NCI-H187 treated with DMSO at 0.1 percent for 48 hours (cell line): Measurements from ENCODE around the gene MINDY2.
"Not testable (repeated sequence)": the region's sequence is repeated elsewhere in the genome, so short reads cannot be mapped to it uniquely, and the experiment has no call there.

ENCODE experiments used
- DNase-seq: peaks from one replicate; lab custom pipeline; 2025; lab: John Stamatoyannopoulos, UW

Gene MINDY2

GRCh38 chr15:58833681-58834426, 62.8 kb downstream of the MINDY2 start:
- DNase-seq, result not testable (repeated sequence)

GRCh38 chr15:58839485-58839884, 68.4 kb downstream of the MINDY2 start:
- DNase-seq, result no peak

GRCh38 chr15:58840048-58840447, 68.9 kb downstream of the MINDY2 start:
- no peak for DNase-seq

- DNase-seq, result no peak
Observed at GRCh38 chr15:58842713-58843396, 71.8 kb downstream of the MINDY2 start.

GRCh38 chr15:58851205-58851604, 80.1 kb downstream of the MINDY2 start:
- DNase-seq, result not testable (repeated sequence)

GRCh38 chr15:58852347-58852746, 81.2 kb downstream of the MINDY2 start:
- DNase-seq, result no peak

- DNase-seq, result no peak
Observed at GRCh38 chr15:58854593-58854992, 83.5 kb downstream of the MINDY2 start.

- DNase-seq, result no peak
Observed at GRCh38 chr15:58856086-58856485, 85.0 kb downstream of the MINDY2 start.

- DNase-seq, result not testable (repeated sequence)
Observed at GRCh38 chr15:58856621-58857020, 85.5 kb downstream of the MINDY2 start.

GRCh38 chr15:58862326-58862725, 91.2 kb downstream of the MINDY2 start:
- DNase-seq, result no peak

GRCh38 chr15:58864602-58865424, 93.7 kb downstream of the MINDY2 start:
- DNase-seq, result no peak

- no peak for DNase-seq
Observed at GRCh38 chr15:58865425-58865880, 94.4 kb downstream of the MINDY2 start.

GRCh38 chr15:58867926-58868325, 96.8 kb downstream of the MINDY2 start:
- DNase-seq, result no peak

- no peak for DNase-seq
Observed at GRCh38 chr15:58870451-58870850, 99.3 kb downstream of the MINDY2 start.

GRCh38 chr15:58873267-58873666, 102.2 kb downstream of the MINDY2 start:
- no peak for DNase-seq

- no peak for DNase-seq
Observed at GRCh38 chr15:58875343-58875742, 104.2 kb downstream of the MINDY2 start.

- no peak for DNase-seq
Observed at GRCh38 chr15:58876306-58877106, 105.4 kb downstream of the MINDY2 start.

GRCh38 chr15:58877999-58878825, 107.1 kb downstream of the MINDY2 start:
- no peak for DNase-seq

GRCh38 chr15:58880320-58880719, 109.2 kb downstream of the MINDY2 start:
- DNase-seq, result no peak

- no peak for DNase-seq
Observed at GRCh38 chr15:58882243-58882642, 111.1 kb downstream of the MINDY2 start.

GRCh38 chr15:58883926-58884325, 112.8 kb downstream of the MINDY2 start:
- DNase-seq, result not testable (repeated sequence)
